SK-N-DZ (cell line): ENCODE results near the gene SCN4B.
A peak's percentile ranks its signal among the peaks of the same experiment; 100 is the strongest.

Experiments
- DNase-seq: peaks from one replicate; pipeline ENCODE4 v3.0.0-alpha.2; 2015; ENCODE audit warnings: low spot score

The SCN4B gene

GRCh38 chr11:118152020-118152551 is 537 bp downstream of the SCN4B start:
- DNase-seq = no peak

GRCh38 chr11:118151431-118151830 is 1.2 kb downstream of the SCN4B start:
- no peak for DNase-seq

- no peak for DNase-seq
Measured at GRCh38 chr11:118149493-118149892, 3.1 kb downstream of the SCN4B start.

- no peak for DNase-seq
Measured at GRCh38 chr11:118148856-118149255, 3.8 kb downstream of the SCN4B start.

GRCh38 chr11:118148240-118148639 is 4.4 kb downstream of the SCN4B start:
- no peak for DNase-seq

- DNase-seq = no peak
Measured at GRCh38 chr11:118147502-118147901, 5.1 kb downstream of the SCN4B start.

GRCh38 chr11:118146554-118146953 is 6.1 kb downstream of the SCN4B start:
- DNase-seq = no peak

- peak; percentile 31 for DNase-seq
Measured at GRCh38 chr11:118145285-118146227, 7.1 kb downstream of the SCN4B start.

GRCh38 chr11:118144301-118145268 is 8.0 kb downstream of the SCN4B start:
- DNase-seq = no peak

GRCh38 chr11:118143661-118144185 is 8.9 kb downstream of the SCN4B start:
- no peak for DNase-seq

GRCh38 chr11:118142809-118143208 is 9.8 kb downstream of the SCN4B start:
- no peak for DNase-seq

GRCh38 chr11:118142081-118142480 is 10.5 kb downstream of the SCN4B start:
- DNase-seq = no peak

- no peak for DNase-seq
Measured at GRCh38 chr11:118139578-118139977, 13.0 kb downstream of the SCN4B start.

- no peak for DNase-seq
Measured at GRCh38 chr11:118138839-118139420, 13.7 kb downstream of the SCN4B start.

GRCh38 chr11:118136801-118137200 is 15.8 kb downstream of the SCN4B start:
- DNase-seq = no peak

- DNase-seq = no peak
Measured at GRCh38 chr11:118136341-118136740, 16.3 kb downstream of the SCN4B start.

GRCh38 chr11:118135796-118136165 is 16.8 kb downstream of the SCN4B start:
- DNase-seq = no peak

- DNase-seq = no peak
Measured at GRCh38 chr11:118135051-118135795, 17.4 kb downstream of the SCN4B start.

- no peak for DNase-seq
Measured at GRCh38 chr11:118133816-118134215, 18.8 kb downstream of the SCN4B start.

- DNase-seq = no peak
Measured at GRCh38 chr11:118132385-118133151, 20.1 kb downstream of the SCN4B start.
